PFSK-1 (cell line): Measurements from ENCODE around the gene PCSK4.

Experiments
- FOXP2 ChIP-seq: optimal IDR thresholded peaks from 2 replicates; pipeline ENCODE3; 2011; ENCODE audit warnings: borderline replicate concordance, control low read depth, inconsistent platforms; ENCODE audit not compliant: insufficient read depth; ENCODE audit errors: extremely low read length, extremely low read depth
- POLR2AphosphoS5 ChIP-seq: IDR thresholded peaks from 2 replicates; pipeline ENCODE4 v1.6.1; 2012; ENCODE audit warnings: low read depth, mild to moderate bottlenecking, control low read depth, low read length, moderate library complexity
- SIN3A ChIP-seq: IDR thresholded peaks from 2 replicates; pipeline ENCODE4 v1.6.1; 2012; ENCODE audit warnings: mild to moderate bottlenecking, low read length, moderate library complexity, borderline replicate concordance; ENCODE audit not compliant: insufficient read depth
- TAF1 ChIP-seq: IDR thresholded peaks from 2 replicates; pipeline ENCODE4 v1.6.1; 2012; ENCODE audit warnings: low read length, control low read depth, borderline replicate concordance; ENCODE audit not compliant: insufficient read depth
- TF ChIP-seq, protein P1 (sequence below), 2 experiments: IDR thresholded peaks; 2 replicates each; pipeline versions ENCODE4 v1.6.1 to v1.8.0; 2011 to 2012; ENCODE audit warnings: low read depth in 2 of 2, low read length in 2 of 2, control low read depth in 1 of 2, inconsistent platforms in 1 of 2, mild to moderate bottlenecking in 1 of 2, moderate library complexity in 1 of 2; ENCODE audit not compliant: insufficient read depth in 1 of 2

The PCSK4 gene

DNA sequence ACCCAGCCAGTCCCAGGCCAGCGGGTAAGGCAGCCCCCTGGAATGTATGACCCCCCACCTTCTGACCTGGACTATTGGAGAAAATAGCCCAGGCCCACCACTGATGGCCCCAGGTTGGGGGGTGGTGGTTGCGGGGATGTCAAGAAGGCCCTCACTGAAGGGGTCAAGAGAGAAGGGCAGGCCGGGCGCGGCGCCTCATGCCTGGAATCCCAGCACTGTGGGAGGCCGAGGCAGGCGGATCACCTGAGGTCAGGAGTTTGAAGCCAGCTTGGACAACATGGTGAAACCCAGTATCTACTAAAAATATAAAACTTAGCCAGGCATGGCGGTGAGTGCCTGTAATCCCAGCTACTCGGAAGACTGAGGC lies 24.1 kb upstream of the PCSK4 start:
- no peak for TF ChIP-seq TAF1
- TF ChIP-seq FOXP2 = no peak
- TF ChIP-seq POLR2AphosphoS5 = no peak
- TF ChIP-seq, protein P1, sequence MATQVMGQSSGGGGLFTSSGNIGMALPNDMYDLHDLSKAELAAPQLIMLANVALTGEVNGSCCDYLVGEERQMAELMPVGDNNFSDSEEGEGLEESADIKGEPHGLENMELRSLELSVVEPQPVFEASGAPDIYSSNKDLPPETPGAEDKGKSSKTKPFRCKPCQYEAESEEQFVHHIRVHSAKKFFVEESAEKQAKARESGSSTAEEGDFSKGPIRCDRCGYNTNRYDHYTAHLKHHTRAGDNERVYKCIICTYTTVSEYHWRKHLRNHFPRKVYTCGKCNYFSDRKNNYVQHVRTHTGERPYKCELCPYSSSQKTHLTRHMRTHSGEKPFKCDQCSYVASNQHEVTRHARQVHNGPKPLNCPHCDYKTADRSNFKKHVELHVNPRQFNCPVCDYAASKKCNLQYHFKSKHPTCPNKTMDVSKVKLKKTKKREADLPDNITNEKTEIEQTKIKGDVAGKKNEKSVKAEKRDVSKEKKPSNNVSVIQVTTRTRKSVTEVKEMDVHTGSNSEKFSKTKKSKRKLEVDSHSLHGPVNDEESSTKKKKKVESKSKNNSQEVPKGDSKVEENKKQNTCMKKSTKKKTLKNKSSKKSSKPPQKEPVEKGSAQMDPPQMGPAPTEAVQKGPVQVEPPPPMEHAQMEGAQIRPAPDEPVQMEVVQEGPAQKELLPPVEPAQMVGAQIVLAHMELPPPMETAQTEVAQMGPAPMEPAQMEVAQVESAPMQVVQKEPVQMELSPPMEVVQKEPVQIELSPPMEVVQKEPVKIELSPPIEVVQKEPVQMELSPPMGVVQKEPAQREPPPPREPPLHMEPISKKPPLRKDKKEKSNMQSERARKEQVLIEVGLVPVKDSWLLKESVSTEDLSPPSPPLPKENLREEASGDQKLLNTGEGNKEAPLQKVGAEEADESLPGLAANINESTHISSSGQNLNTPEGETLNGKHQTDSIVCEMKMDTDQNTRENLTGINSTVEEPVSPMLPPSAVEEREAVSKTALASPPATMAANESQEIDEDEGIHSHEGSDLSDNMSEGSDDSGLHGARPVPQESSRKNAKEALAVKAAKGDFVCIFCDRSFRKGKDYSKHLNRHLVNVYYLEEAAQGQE (IDR thresholded peaks at IDR 0.05; ENCODE audit: insufficient read depth in 1 of 2, low read depth in 2 of 2, low read length in 2 of 2) = no peak
- TF ChIP-seq SIN3A = no peak

DNA sequence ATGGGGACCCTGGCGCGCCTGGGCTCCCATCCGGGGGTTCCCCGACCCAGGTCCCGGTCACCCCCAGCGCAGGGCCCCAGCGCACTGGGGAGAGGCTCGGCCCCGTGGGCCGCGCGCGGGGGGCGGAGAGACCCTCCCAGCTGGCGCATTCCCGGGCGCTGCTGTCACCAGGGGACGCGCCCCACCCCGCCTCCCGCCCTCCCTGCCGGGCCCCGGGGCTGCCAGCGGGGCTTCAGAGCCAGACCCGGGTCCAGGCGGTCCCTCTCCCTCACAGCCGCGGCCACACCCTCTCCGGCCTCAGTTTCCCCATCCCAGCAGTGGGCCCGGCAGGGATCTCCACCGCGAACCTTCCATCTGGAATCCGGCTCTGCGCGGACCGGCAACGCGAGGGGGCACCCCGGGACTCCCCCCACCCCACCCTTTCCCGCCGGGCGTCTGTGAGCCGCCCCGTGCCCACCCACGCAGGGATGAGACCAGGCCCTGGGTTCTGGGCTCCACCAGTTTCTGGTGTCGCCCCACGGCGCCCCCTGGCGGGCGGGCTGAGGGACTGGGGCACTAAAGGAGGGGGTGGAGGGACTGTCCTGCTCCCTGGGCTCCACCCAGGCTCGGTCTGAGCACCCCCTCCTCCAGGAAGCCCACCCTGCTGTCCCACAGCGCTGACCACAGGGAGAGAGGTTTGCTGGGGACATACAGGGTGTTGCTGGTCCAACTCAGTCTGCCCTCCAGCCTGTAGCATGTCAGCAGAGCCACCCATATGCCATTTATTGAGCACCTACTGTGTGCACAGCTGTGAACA lies 23.5 kb upstream of the PCSK4 start:
- TF ChIP-seq POLR2AphosphoS5 (no peak), SIN3A (no peak), FOXP2 (no peak), TAF1 (no peak)
- TF ChIP-seq, protein P1 (IDR thresholded peaks at IDR 0.05; ENCODE audit: insufficient read depth in 1 of 2, low read depth in 2 of 2, low read length in 2 of 2) = no peak

DNA sequence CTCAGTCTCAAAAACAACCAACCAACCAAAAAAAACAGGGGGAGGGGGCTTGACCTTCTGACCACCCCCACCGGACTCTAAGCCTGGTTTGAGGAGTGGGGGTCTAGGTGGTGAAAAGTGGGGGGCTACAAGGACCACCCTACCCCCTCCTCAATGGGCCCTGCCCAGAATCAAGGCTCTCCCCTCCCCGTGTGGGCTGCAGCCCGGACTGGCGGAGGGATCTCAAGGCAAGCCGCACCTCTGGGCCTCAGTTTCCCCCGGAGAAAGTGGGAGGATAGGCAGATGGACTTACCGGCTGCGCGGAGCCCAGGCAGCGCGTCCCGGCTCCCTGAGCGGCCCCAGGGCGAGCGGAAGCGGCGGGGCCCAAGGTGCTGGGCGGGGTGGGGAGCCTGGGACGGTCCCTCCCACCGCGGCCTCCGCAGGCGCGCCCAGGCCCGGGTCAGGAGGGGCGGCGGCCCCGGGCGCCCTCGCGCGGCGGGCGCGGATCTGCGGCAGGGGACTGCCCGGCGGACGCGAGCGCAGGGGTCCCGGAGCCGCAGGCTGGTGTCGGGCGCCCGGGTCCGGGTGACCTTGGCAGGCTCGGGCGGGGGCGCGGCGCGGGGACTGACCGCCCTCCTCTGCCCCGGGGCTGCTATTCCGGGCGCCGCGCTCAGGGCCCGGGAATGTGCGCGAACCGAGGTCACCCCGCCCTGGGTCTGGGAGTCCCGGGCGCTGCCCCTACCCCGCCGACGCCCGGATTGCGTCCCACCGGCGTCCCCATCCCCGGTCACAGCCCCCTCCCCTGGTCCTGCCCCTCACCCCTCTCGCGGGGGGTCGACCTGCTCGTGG lies 22.7 kb upstream of the PCSK4 start, which contains the start of gene ADAMTSL5:
Gene ADAMTSL5 (minus strand): TSS at position 349 of the 828 bp plus-strand sequence. CDS start 2,076 bp downstream, outside the sequence.
- TF ChIP-seq POLR2AphosphoS5 = no peak
- peak; percentile 61 for TF ChIP-seq FOXP2
- no peak for TF ChIP-seq TAF1

DNA sequence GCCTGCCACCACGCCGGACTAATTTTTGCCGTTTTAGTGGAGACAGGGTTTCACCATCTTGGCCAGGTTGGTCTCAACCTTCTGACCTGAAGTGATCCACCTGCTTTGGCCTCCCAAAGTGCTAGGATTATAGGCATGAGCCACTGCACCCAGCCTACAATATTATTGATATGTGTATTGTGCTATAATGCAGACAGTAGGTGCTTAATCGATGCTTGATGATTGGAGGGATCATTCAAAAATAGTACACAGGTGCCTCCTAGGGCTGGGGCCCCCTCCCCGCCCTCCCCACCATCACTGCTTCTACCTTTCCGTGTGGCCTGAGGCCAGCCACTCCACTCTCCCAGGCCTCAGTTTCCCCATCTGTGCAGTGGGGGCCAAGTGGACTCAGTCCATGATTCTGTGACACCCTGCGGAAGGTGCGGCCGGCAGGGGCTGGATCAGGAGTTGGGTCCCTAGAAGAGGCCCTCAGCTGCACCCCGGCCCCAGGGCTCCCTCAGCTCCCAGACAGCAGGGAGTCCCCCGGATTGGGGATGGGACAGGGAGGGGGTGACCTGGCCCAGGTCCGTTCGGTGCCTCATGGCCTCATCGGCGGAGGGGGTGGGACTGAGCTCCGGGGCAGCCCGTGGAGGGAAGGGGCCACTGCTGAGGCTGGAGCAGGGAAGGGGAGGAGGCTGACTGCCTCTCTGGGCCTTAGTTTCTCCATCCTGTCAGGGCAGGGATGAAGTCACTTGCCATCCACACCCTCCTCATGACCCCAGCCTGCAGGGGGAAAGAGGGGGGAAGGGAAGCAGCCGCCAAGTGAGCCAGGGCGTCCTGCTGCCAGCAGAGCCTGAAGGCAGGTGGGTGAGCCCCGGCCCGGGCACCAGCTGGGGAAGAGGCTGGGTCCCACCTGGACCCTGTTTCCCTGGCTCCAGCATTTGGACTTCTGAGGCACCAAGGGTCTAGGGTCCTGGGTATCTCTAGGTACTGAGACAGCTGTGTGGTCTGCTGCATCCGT lies 21.5 kb upstream of the PCSK4 start:
- TF ChIP-seq, protein P1 (IDR thresholded peaks at IDR 0.05; ENCODE audit: insufficient read depth in 1 of 2, low read depth in 2 of 2, low read length in 2 of 2) = no peak
- TF ChIP-seq SIN3A = no peak
- TF ChIP-seq TAF1 = no peak
- TF ChIP-seq POLR2AphosphoS5 = no peak
- no peak for TF ChIP-seq FOXP2
